Rectal smooth muscle tissue (tissue), 1 donor: ENCODE data around the gene CTSV.
"Not testable (repeated sequence)": the region's sequence is repeated elsewhere in the genome, so short reads cannot be mapped to it uniquely, and the experiment has no call there.

Experiments
- H3K27ac ChIP-seq: one replicate; pipeline ENCODE4 v1.7.0; 2013; ENCODE audit warnings: low read depth, low read length, inconsistent platforms
- H3K27me3 ChIP-seq: one replicate; pipeline ENCODE4 v1.7.0; 2013; ENCODE audit warnings: low read length; ENCODE audit not compliant: control insufficient read depth, insufficient read depth
- H3K36me3 ChIP-seq: one replicate; pipeline ENCODE4 v1.7.0; 2013; ENCODE audit warnings: low read length; ENCODE audit not compliant: control insufficient read depth, insufficient read depth
- H3K4me1 ChIP-seq: one replicate; pipeline ENCODE4 v1.7.0; 2013; ENCODE audit warnings: low read length; ENCODE audit not compliant: control insufficient read depth, insufficient read depth
- H3K4me3 ChIP-seq: one replicate; pipeline ENCODE4 v1.7.0; 2013; ENCODE audit warnings: low read length
- H3K9ac ChIP-seq: one replicate; pipeline ENCODE4 v1.7.0; 2013; ENCODE audit warnings: low read length

Gene CTSV

DNA sequence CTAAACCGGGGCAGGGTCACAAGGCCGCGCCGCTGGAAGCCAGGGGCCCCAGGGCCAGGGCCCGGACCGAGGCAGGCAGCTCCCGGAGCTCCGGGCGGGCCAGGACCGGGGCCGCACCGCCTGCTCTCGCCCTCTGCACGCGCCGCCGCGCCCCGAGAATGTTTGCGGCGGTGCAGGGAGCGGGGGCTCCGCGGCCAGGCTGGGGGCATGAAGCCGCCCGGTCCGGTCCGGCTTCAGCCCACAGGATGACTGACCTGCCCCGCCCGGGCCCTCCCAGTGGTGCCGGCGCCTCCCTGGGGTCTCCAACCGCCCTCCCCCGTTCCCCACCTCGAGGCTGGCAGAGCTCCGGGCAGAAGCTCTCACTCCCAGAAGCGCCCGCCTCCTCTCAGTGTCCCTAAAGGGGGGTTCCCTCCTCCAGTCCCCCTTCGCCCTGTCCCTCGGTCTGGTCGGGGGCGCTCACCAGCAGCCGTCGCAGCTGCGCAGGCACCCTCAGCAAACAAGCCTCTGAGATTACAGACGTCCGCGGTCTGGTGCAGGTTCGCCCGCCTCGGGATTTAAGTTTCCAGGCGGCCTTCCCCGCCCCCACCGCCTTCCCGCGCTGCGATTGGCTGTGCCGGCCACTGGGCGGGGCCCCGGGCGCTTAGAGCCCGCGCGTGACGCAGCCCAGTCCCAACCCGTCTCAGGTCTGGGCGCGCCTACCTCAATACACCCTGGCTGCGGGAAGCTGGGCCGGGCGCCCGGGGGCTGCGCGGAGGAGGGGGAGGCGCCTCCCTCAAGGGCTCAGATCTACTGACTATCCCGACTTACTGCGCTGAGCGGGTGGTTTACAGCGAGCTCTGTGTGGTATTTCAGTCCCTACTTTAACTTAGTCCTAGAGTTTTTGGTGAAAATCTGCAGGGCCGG is at the start of gene CTSV:
Gene CTSV, minus strand, starts transcription at position 532 of the 903 bp plus-strand sequence. CDS start 1,099 bp downstream, outside the sequence.
- Histone ChIP-seq H3K36me3 (no peaks in the 10 kb centered on the region), H3K27ac (no peak within 1 kb of the TSS), H3K9ac (no peak within 1 kb of the TSS), H3K4me3 (peak within 1 kb of the TSS; percentile 83), H3K4me1 (no peaks in the 10 kb centered on the region), H3K27me3 (no peaks in the 10 kb centered on the region)

DNA sequence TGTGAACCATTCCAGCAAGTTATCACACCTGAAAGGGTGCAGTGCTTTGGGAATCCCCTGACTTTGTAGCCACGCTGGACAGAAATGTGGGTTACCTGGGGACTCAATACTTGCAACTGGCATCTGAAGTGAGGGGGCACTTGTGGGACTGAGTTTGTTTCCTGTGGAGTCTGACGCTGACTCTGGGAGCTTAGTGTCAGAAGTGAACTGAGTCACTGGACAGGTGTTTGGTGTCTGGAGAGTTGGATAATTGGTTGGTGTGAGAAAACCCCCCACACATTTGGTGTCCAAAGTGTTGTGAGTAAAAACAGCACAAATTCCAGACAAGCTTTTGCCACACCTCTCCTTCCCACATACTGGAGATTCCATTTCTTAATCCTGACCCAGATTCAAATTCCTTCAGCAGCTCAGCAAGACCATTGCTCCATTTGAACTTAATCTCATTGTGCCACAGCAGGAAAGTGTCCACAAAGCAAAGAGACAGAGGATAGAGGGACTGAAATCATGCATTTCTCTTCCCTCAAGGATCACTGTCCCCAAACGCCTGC is 48.8 kb upstream of the CTSV start:
- H3K9ac ChIP-seq, H3K27me3 ChIP-seq, H3K27ac ChIP-seq, H3K4me3 ChIP-seq, H3K4me1 ChIP-seq, H3K36me3 ChIP-seq: not testable (repeated sequence)

DNA sequence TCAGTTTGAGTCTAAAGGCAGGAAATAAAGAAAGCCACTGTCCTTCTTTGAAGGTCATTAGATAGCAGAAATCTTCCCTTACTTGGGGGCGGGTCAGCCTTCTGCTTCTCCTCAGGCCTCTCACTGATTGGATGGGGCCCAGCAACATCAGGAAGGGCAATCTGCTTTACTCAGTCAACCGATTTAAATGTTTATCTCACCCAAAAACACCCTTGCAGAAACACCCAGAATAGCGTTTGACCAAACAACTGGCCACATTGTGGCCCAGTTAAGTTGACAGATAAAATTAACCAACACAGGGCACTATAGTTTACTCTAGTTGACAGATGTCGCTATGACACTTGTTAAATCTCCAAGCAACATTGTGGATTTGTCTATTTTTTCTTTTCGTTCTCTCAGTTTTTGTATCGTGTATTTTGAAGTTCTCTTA is 45.6 kb upstream of the CTSV start:
- H3K4me3 ChIP-seq, H3K9ac ChIP-seq, H3K27me3 ChIP-seq, H3K4me1 ChIP-seq, H3K36me3 ChIP-seq, H3K27ac ChIP-seq: not testable (repeated sequence)

DNA sequence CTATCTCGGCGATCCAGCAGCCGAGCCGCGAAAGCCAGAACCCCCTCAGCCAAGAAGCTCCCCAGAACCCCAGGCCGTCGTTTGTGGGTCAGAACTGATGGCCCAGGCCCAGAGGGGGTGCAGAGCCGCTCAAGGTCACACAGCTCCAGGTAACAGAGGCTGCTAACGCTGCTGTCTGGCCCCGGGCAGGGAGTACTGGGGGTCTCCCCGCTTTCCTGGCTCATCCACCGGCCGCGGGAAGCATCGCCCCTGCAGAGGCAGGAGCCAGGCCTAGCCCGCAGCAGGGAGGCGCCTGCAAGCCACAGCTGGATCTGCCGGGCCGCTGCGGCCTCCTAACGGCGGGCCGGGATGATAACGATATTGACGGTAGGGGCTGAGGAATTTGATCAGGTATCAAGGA is 39.4 kb upstream of the CTSV start:
- Histone ChIP-seq H3K9ac (no peak overlapping the region), H3K4me3 (no peak overlapping the region), H3K27me3 (peaks cover 9% of the 10 kb centered on the region), H3K27ac (no peak overlapping the region), H3K4me1 (no peaks in the 10 kb centered on the region), H3K36me3 (no peaks in the 10 kb centered on the region)

DNA sequence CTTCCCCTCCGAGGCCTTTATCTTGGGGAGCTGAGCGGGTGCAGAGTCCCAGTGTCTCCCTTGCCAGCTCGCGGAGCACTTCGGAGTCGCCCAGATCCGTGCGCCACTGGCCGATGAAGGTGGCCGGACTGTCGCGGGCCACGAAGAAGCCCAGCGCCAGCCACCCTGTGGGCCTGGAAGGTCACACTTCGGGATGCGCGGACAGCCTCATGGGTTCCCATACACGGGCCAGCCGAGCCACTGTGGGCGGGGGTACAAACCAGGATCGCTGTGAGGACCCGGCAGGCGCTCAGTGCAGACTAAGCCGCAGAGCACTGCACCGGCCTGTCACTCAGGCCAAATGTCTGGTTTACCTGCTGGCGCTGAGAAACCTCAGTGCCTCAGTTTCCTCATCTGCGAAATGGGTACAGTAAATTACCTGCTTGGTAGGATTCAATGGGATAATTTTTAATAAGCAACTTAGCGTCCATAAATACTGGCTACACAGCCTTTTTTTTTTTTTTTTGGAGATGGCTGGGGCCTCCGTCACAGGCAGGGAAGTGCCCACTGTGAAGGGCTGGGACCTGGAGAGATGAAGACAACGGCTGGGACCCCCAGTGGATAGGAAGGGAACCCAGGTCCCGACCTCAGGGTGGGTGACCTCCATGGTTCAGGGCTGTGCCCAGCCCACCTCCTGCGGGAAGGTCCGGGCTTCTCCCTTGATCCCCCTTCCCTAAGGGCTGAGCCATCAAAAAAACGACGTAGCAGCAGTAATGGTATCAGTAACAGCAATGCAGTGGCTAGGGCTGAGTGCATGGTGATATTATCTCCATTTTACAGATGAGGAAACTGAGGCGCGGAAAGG is 38.7 kb upstream of the CTSV start:
- Histone ChIP-seq H3K36me3 (no peaks in the 10 kb centered on the region), H3K4me3 (no peak overlapping the region), H3K27ac (no peak overlapping the region), H3K4me1 (no peaks in the 10 kb centered on the region), H3K27me3 (peaks cover 9% of the 10 kb centered on the region), H3K9ac (no peak overlapping the region)

DNA sequence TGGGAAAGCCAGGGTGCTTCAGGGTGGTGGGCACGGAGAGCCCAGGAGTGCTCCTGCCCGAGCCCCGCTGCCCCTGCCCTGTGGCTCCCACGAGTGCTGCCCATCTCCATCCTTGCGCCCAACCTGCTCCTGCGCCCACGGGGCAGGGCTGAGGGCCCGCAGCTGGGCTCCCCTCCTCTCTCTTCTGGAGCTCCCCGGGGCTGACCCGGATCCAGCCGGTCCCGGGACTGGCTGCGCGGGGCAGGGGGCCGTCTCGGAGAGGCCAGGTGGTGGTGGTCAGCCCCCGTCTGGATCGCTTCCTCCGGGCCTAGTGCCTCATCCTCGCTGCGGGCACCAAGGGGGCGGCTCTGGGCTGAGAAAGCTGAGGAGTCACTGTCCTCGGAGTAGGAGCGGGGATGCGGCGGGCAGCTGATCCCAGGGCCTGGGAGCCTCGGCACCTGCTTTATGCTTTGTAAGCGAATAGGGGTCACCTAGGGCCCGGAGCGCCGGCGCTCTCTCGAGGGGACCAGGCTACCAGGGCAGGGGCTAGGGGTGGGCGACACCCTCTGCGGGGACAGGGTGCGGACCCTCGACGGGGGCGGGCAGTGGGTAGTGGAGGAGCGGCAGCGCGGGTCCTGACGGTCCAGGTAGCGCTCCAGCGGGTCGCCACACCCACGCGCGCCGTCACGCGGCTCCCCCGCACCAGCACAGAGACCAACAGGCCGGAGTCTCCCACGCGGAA is 37.9 kb upstream of the CTSV start:
- not testable (repeated sequence) for H3K4me3 ChIP-seq, H3K27ac ChIP-seq, H3K36me3 ChIP-seq, H3K27me3 ChIP-seq, H3K4me1 ChIP-seq, H3K9ac ChIP-seq

DNA sequence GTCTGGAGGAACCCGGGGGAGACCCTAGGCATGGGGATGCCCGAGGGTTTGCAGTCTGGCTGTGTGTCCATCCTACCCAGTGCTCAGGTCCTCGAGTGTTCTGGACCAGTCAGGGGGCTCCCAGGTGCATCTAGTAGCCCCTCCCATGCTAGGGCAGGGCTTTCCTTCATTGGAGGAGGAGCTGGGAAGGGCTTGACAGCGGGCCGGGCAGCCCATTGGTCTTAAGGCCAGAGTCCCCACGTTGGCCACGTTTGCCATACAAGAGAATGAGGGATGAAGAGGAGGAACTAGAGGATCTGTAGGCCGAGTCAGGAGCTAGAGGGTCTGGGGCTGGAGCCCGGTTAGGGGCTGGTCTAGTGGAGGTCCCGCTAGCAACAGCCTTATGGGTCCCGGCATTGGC is 37.3 kb upstream of the CTSV start:
- Histone ChIP-seq H3K4me3 (no peak overlapping the region), H3K9ac (no peak overlapping the region), H3K36me3 (no peaks in the 10 kb centered on the region), H3K27ac (no peak overlapping the region), H3K4me1 (no peaks in the 10 kb centered on the region), H3K27me3 (peaks cover 9% of the 10 kb centered on the region)

DNA sequence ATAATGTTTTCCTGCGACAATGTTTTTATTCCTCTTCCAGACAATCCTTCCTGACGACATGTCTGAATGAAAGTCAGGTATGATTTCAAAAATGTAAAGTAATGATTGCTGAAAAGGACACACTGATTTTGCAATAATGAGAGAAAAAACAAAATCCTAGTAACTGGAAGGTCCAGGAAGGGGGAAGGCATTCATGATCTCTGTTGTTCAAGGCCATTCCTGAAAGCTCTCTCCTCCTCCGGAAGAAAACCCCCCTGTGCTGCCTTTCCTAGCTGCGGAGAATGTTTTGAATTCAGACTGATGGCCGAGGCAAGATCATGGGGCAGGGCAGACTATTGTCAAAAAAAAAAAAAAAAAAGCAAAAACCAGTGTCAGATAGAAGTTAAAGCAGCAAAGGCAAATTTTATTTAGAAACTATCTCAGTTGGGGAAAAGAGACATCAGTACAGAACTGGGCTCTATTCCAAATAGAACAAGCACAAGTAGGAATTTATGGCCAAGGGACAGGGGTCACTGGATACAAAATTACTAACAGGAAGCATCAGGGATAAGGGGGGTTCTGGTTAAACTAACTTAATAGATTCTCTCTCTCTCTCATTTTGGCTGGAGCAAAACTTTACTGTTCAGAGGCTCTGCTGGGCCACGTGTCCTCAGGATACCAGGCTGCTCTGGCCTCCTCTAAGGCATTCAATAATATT is 36.5 kb upstream of the CTSV start:
- Histone ChIP-seq H3K27me3 (peaks cover 8% of the 10 kb centered on the region), H3K4me1 (no peaks in the 10 kb centered on the region), H3K36me3 (no peaks in the 10 kb centered on the region)

DNA sequence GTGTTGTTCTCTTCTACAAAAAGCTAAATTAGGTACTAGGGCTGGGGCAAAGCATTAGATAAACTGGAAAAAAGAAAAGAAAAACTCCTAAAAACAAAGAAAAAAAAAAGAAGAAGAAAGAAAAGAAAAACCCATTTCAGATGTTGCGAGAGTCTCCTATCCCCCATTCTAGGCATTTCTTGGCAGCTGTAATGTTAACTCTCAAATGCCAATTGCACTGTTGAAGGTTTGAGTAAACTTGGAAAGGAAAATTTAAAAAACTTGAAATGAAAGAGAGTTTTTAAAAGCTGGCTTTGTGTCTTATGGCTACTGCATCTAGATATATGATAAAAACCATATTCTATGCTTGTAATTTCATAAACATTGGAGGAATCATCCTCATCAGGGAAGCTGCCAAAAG is 34.6 kb upstream of the CTSV start:
- Histone ChIP-seq H3K27me3 (peaks cover 6% of the 10 kb centered on the region), H3K36me3 (no peaks in the 10 kb centered on the region), H3K4me1 (no peaks in the 10 kb centered on the region), H3K9ac (no peak overlapping the region), H3K4me3 (no peak overlapping the region), H3K27ac (no peak overlapping the region)

More for the DNA sequence above, 36.5 kb upstream of the CTSV start:
- no peak overlapping the region for H3K27ac ChIP-seq
- H3K4me3 ChIP-seq = no peak overlapping the region
- no peak overlapping the region for H3K9ac ChIP-seq

DNA sequence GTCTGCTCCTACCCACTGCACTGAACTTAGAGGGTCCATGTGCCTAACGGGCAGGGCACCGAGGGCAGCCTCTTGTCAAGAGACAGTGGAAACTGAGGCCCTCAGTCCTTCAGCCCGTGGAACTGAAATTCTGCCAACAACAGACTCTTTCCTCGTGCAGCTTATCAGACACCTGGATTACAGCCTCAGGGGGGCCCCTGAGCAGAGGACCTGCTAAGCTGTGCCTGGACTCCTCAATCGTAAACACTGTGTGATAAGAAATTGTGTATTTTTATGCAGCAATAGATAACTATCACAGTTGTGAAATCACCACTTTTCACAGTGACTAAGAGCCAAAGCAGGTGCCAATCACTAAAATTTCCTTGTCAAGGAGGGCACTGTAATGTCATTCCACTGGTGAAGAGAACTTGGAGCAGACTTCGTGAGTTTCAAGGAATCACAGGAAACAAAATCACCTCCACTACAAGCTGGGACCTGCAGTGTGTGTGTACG is 33.4 kb upstream of the CTSV start:
- Histone ChIP-seq H3K36me3 (no peaks in the 10 kb centered on the region), H3K4me1 (no peaks in the 10 kb centered on the region), H3K27me3 (peaks cover 6% of the 10 kb centered on the region), H3K9ac (no peak overlapping the region), H3K4me3 (no peak overlapping the region), H3K27ac (no peak overlapping the region)

DNA sequence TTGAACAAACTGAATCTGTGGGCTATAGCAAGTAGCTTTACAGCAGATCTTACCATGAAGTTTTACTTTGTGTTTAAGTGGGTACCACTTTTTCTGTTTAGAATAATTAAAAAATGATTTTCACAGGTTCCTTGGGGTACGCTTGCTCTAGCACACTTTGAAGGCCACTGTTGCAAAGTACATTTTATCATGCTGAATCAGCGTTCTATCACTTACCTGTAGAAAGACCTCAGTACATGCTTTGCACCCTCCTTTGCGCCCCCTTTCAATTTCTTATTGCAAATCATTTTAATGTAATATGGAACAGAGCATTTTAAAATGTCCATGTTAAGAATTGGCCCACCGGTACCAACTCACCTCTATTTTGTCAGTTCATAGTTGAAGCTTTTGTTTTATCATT is 31.4 kb upstream of the CTSV start:
- not testable (repeated sequence) for H3K9ac ChIP-seq, H3K27me3 ChIP-seq

More for the DNA sequence above, 31.4 kb upstream of the CTSV start:
- H3K36me3 ChIP-seq, H3K4me3 ChIP-seq, H3K4me1 ChIP-seq, H3K27ac ChIP-seq: not testable (repeated sequence)
